ENCODE data around the gene OR2V2. TPM values are rescaled to one million over a fixed set of nuclear protein-coding genes. Genes with fewer than 3 reads are reported as not detected.
"Not testable (repeated sequence)": the region's sequence is repeated elsewhere in the genome, so short reads cannot be mapped to it uniquely, and the experiment has no call there.

Gene OR2V2
- total RNA-seq, 2 experiments from 2014 or later = not detected

DNA sequence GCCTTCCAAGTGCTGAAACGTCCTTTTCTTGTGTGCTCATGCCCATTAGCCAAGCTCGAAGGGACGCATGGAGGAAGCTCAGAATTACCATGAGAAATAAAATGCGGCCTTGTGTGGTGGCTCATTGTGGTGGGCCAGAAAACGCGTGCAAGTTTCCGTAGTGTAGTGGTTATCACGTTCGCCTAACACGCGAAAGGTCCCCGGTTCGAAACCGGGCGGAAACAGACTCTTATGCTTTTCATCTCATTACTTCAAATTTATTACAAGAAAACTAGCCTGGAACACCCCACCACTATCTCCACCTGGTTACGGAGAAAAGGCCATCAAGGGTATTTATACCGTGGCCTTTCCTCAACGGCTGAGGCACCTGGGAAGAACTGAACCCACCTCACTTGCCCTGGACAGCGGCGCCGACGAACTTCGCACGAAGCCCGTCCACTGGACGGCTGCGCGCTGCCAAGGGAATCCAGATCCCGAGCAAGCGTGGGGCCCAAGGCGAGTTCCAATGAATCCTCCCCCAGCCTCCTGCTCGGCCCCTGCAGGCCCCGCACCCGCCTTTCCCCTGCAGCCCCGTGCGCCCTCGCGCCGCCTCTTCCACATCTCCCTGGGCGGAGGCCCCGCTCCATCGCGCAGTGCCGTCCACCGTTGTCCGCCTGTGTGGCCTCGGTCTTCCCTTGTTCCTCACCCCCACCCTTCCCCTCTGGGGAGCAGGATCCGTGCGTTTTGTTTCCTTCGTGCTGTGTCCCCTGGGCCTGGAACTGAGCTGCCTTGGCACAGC, 22.3 kb downstream of the OR2V2 start:
- Mint-ChIP-seq H3K27me3 (peaks cover 74% of the 10 kb centered on the region), H3K4me3 (peak overlapping the region; percentile 55), H3K27ac (peak overlapping the region; percentile 66), H3K4me1 (ENCODE audit: low read depth) (peaks cover 58% of the 10 kb centered on the region)
- peak; percentile 90 for DNase-seq
- H3K36me3 Mint-ChIP-seq, H3K9me3 Mint-ChIP-seq, POLR2A ChIA-PET: not testable (repeated sequence)
- CTCF ChIA-PET = interaction anchor here (0.9 kb wide), 1 partner anchor 11 kb away, joined by 3 read pairs; no protein-coding TSS in a partner anchor
- intact Hi-C loops (cut with micrococcal nuclease) = loop anchor here (2.0 kb wide), 1 partner anchor 13 kb away; no protein-coding TSS in a partner anchor

DNA sequence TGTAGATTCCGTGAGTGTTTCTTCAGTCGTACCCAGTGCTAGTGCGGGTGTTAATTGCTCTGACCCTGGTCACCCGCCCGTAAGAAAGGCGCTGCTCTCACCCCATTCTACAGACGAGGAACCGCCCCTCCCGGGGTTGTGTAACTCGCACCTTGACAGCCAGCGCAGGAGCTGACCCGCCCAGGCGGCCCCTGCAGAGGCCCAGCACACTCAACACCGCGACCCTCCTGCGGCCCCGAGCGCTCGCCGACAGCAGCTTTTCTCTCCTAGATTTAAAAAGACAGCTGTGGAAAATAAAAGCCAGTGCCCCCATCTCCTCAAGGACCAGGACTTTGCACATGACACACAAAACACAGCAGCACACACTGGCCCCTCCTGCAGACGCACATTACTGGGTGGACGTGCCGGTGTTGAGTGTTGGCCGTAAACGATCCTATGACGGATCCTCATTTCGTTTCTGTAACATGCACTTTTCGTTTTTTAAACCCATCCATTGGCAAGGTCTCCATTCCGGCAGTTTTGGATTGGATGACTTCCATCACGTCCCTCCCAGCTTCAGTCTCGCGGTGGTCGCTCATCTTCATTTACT, 22.9 kb downstream of the OR2V2 start:
- ChIA-PET CTCF (no interaction called here), POLR2A (no interaction called here)
- H3K36me3 Mint-ChIP-seq = peaks cover 2% of the 10 kb centered on the region
- no peaks in the 10 kb centered on the region for H3K9me3 Mint-ChIP-seq
- intact Hi-C loops (cut with micrococcal nuclease) = no loop called here
- DNase-seq = no peak
- H3K27ac Mint-ChIP-seq = peak overlapping the region; percentile 38
- peaks cover 57% of the 10 kb centered on the region for H3K4me1 Mint-ChIP-seq (ENCODE audit: low read depth)
- peaks cover 72% of the 10 kb centered on the region for H3K27me3 Mint-ChIP-seq
- peak overlapping the region; percentile 55 for H3K4me3 Mint-ChIP-seq

GRCh38 chr5:181170996-181171395, 23.6 kb downstream of the OR2V2 start:
- Mint-ChIP-seq H3K4me1 (ENCODE audit: low read depth) (peaks cover 55% of the 10 kb centered on the region), H3K36me3 (no peaks in the 10 kb centered on the region), H3K27ac (no peak overlapping the region), H3K27me3 (peaks cover 67% of the 10 kb centered on the region), H3K4me3 (no peak overlapping the region), H3K9me3 (no peaks in the 10 kb centered on the region)
- intact Hi-C loops (cut with micrococcal nuclease) = no loop called here
- DNase-seq = no peak
- POLR2A ChIA-PET = no interaction called here
- CTCF ChIA-PET = no interaction called here

DNA sequence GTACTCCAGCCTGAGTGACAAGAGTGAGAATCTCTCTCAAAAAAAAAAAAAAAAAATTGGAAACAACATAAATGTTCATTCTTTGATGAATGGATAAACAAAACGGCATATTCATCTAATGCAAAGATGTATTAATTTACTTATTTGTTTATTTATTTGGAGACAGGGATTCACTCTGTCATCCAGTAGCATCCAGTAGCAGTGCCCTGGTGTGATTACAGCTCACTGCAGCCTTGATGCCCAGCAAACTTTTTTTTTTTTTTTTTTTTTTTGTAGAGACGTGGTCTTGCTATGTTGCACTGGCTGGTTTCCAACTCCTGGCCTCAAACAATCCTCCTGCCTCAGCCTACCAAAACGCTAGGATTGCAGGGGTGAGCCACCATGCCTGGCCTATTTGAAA, 24.4 kb downstream of the OR2V2 start:
- intact Hi-C loops (cut with micrococcal nuclease) = loop anchor here (2.0 kb wide), 1 partner anchor 17 kb away; no protein-coding TSS in a partner anchor
- ChIA-PET CTCF (interaction anchor here (1.9 to 4.0 kb wide), 2 partner anchors 13 kb away, joined by 7 to 23 read pairs; no protein-coding TSS in a partner anchor), POLR2A (no interaction called here)
- Mint-ChIP-seq H3K27ac (no peak overlapping the region), H3K4me1 (ENCODE audit: low read depth) (peaks cover 50% of the 10 kb centered on the region), H3K4me3 (no peak overlapping the region), H3K27me3 (peaks cover 66% of the 10 kb centered on the region), H3K9me3 (no peaks in the 10 kb centered on the region), H3K36me3 (no peaks in the 10 kb centered on the region)
- no peak for DNase-seq

GRCh38 chr5:181173027-181173419, 25.6 kb downstream of the OR2V2 start:
- intact Hi-C loops (cut with micrococcal nuclease) = loop anchor here (1.0 to 2.0 kb wide), 4 partner anchors 9 to 45 kb away; no protein-coding TSS in a partner anchor
- Mint-ChIP-seq H3K36me3 (no peaks in the 10 kb centered on the region), H3K4me1 (ENCODE audit: low read depth) (peaks cover 40% of the 10 kb centered on the region), H3K9me3 (no peaks in the 10 kb centered on the region), H3K4me3 (peak overlapping the region; percentile 86), H3K27ac (peak overlapping the region; percentile 80), H3K27me3 (peaks cover 62% of the 10 kb centered on the region)
- POLR2A ChIA-PET = interaction anchor here (1.0 to 1.8 kb wide), 3 partner anchors 16 to 19 kb away, joined by 3 to 5 read pairs (median 4); no protein-coding TSS in a partner anchor
- CTCF ChIA-PET = interaction anchor here (1.2 to 4.0 kb wide), 5 partner anchors 8 to 304 kb away, joined by 3 to 23 read pairs (median 3); no protein-coding TSS in a partner anchor
- no peak for DNase-seq

DNA sequence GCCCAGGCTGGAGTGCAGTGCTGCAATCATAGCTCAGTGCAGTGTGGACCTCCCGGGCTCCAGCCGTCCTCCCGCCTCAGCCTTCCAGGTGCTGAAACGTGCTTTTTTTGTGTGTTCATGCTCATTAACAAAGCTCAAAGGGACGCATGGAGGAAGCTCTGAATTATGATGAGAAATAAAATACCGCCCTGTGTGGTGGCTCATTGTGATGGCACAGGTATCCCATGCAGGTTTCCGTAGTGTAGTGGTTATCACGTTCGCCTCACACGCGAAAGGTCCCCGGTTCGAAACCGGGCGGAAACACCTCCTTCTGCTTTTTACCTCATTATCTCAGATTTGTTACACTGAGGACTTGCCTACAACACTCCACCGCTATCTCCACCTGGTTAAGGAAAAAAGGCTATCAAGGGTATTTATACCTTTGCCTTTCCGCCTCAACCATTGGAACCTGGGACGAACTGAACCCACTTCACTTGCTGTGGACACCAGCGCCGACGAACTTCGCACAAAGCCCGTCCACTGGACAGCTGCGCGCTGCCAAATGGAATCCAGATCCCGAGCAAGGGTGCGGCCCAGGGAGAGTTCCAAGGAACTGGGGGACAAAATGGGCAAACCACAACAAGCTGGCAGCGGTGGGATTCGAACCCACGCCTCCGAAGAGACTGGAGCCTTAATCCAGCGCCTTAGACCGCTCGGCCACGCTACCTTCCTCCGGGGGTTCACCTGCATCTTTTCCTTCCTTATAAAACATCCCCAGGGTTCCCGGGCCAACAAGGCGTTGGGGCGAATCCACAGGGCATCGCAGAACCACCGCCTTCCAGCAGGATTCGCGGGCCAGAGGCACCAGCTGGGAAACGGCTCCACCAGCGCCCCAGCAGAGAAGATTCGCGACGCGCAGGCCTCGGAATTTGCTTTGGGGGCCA, 26.3 kb downstream of the OR2V2 start:
- H3K9me3 Mint-ChIP-seq = no peaks in the 10 kb centered on the region

DNA sequence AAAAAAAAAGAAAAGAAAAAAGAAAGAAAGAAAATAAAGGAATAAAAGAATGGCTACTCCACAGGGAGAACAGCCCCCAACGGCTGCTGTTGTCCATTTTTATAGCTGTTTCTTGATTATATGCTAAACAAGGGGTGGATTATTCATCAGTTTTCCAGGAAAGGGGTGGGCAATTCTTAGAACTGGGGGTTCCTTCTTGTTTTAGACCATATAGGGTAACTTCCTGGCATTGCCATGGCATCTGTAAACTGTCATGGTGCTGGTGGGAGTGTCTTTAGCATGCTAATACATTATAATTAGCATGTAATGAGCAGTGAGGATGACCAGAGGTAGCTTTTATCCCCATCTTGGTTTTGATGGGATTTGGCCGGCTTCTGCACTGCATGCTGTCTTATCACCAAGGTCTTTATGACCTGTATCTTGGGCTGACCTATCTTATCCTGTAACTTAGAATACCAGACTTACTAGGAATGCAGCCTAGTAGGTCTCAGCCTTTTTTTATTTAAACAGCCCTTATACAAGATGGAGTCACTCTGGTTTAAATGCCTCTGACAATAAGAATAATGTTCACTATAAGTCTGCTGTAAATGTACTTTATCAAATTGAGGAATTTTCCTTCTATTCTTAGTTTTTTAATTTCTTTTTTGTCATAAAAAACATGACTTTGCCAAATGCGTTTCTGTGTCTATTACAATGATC, 29.0 kb downstream of the OR2V2 start:
- no peaks in the 10 kb centered on the region for H3K36me3 Mint-ChIP-seq
- POLR2A ChIA-PET = no interaction called here
- H3K9me3 Mint-ChIP-seq = no peaks in the 10 kb centered on the region
- H3K27me3 Mint-ChIP-seq = peaks cover 32% of the 10 kb centered on the region
- no peak for DNase-seq
- H3K4me1 Mint-ChIP-seq (ENCODE audit: low read depth) = peaks cover 14% of the 10 kb centered on the region
- intact Hi-C loops (cut with micrococcal nuclease) = no loop called here
- CTCF ChIA-PET = no interaction called here
- no peak overlapping the region for H3K4me3 Mint-ChIP-seq
- H3K27ac Mint-ChIP-seq = no peak overlapping the region

More for the DNA sequence above, 26.3 kb downstream of the OR2V2 start:
- peak overlapping the region; percentile 86 for H3K4me3 Mint-ChIP-seq
- intact Hi-C loops (cut with micrococcal nuclease) = loop anchor here (1.0 to 2.0 kb wide), 4 partner anchors 9 to 45 kb away; no protein-coding TSS in a partner anchor
- H3K27me3 Mint-ChIP-seq = peaks cover 57% of the 10 kb centered on the region
- peaks cover 36% of the 10 kb centered on the region for H3K4me1 Mint-ChIP-seq (ENCODE audit: low read depth)
- H3K36me3 Mint-ChIP-seq = no peaks in the 10 kb centered on the region
- POLR2A ChIA-PET = interaction anchor here (1.0 to 1.8 kb wide), 2 partner anchors 15 to 16 kb away, joined by 3 to 5 read pairs; no protein-coding TSS in a partner anchor
- H3K27ac Mint-ChIP-seq = peak overlapping the region; percentile 80
- peak; percentile 86 for DNase-seq
- CTCF ChIA-PET = interaction anchor here (1.5 to 4.0 kb wide), 4 partner anchors 11 to 305 kb away, joined by 3 to 23 read pairs (median 5); no protein-coding TSS in a partner anchor

DNA sequence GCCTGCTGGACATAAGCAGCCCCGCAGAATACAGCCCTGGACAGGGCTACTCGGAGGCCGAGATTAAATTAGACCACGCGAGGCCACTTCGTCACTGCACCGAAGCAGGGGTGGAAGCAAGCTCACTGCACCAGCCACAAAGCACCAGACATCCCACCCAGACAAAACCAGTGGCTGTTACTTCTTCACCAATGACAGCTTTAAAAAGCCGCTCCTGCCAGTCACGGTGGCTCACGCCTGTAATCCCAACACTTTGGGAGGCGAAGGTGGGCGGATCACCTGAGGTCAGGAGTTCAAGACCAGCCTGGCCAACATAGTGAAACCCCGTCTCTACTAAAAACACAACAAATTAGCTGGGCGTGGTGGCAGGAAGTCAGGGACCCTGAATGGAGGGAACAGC, 30.2 kb downstream of the OR2V2 start:
- H3K27ac Mint-ChIP-seq; CTCF ChIA-PET; H3K9me3 Mint-ChIP-seq; DNase-seq; H3K4me3 Mint-ChIP-seq; H3K36me3 Mint-ChIP-seq; intact Hi-C loops (cut with micrococcal nuclease): not testable (repeated sequence)
- Mint-ChIP-seq H3K27me3 (peaks cover 27% of the 10 kb centered on the region), H3K4me1 (ENCODE audit: low read depth) (peaks cover 19% of the 10 kb centered on the region)
- POLR2A ChIA-PET = interaction anchor here (0.9 kb wide), 1 partner anchor 9 kb away, joined by 3 read pairs; no protein-coding TSS in a partner anchor

GRCh38 chr5:181181650-181182565, 34.5 kb downstream of the OR2V2 start:
- Mint-ChIP-seq H3K4me3 (no peak overlapping the region), H3K27me3 (peaks cover 7% of the 10 kb centered on the region), H3K36me3 (no peaks in the 10 kb centered on the region), H3K27ac (peak overlapping the region; percentile 4), H3K4me1 (ENCODE audit: low read depth) (peaks cover 28% of the 10 kb centered on the region), H3K9me3 (no peaks in the 10 kb centered on the region)
- CTCF ChIA-PET = interaction anchor here (1.2 to 1.5 kb wide), 2 partner anchors 9 to 24 kb away, joined by 3 read pairs; no protein-coding TSS in a partner anchor
- POLR2A ChIA-PET = no interaction called here
- intact Hi-C loops (cut with micrococcal nuclease) = loop anchor here (1.0 to 2.0 kb wide), 4 partner anchors 9 to 100 kb away; no protein-coding TSS in a partner anchor
- peak; percentile 81 for DNase-seq

GRCh38 chr5:181182651-181183050, 35.3 kb downstream of the OR2V2 start:
- ChIA-PET POLR2A (no interaction called here), CTCF (no interaction called here)
- Mint-ChIP-seq H3K4me3 (peak overlapping the region; percentile 67), H3K9me3 (no peaks in the 10 kb centered on the region), H3K4me1 (ENCODE audit: low read depth) (peaks cover 28% of the 10 kb centered on the region), H3K27me3 (peaks cover 3% of the 10 kb centered on the region), H3K36me3 (no peaks in the 10 kb centered on the region), H3K27ac (peak overlapping the region; percentile 21)
- intact Hi-C loops (cut with micrococcal nuclease) = loop anchor here (1.0 to 2.0 kb wide), 4 partner anchors 9 to 100 kb away; no protein-coding TSS in a partner anchor
- DNase-seq = no peak
